ENCODE results near the gene UQCR11.

Gene UQCR11

GRCh38 chr19:1613808-1614570 lies 8.7 kb upstream of the UQCR11 start:
- DNase-seq: no peak

- no peak for DNase-seq
Measured at GRCh38 chr19:1613146-1613545, 7.9 kb upstream of the UQCR11 start.

- no peak for DNase-seq
Measured at GRCh38 chr19:1612114-1613086, 7.1 kb upstream of the UQCR11 start.

GRCh38 chr19:1611353-1611752 lies 6.1 kb upstream of the UQCR11 start:
- DNase-seq: no peak

- DNase-seq: no peak
Measured at GRCh38 chr19:1610579-1610978, 5.3 kb upstream of the UQCR11 start.

GRCh38 chr19:1609680-1610474 lies 4.6 kb upstream of the UQCR11 start:
- DNase-seq: no peak

- DNase-seq: peak; percentile 9
Measured at GRCh38 chr19:1609103-1609396, 3.8 kb upstream of the UQCR11 start.

- DNase-seq: no peak
Measured at GRCh38 chr19:1608359-1609102, 3.3 kb upstream of the UQCR11 start.

GRCh38 chr19:1606138-1606651 lies 933 bp upstream of the UQCR11 start:
- DNase-seq: no peak

- DNase-seq: peak; percentile 12
Measured at GRCh38 chr19:1602091-1602707, 3.1 kb downstream of the UQCR11 start.

- no peak for DNase-seq
Measured at GRCh38 chr19:1601613-1602064, 3.6 kb downstream of the UQCR11 start.

- no peak for DNase-seq
Measured at GRCh38 chr19:1599460-1599846, 5.8 kb downstream of the UQCR11 start.

- no peak for DNase-seq
Measured at GRCh38 chr19:1598777-1599459, 6.3 kb downstream of the UQCR11 start.

- no peak for DNase-seq
Measured at GRCh38 chr19:1593501-1593772, 11.8 kb downstream of the UQCR11 start.

- DNase-seq: peak; percentile 98
Measured at GRCh38 chr19:1592755-1593500, 12.3 kb downstream of the UQCR11 start, which contains the start of gene MBD3. Gene MBD3, minus strand, starts transcription at chr19:1592865. Its CDS starts 234 bp downstream, at chr19:1592631.

- DNase-seq: peak; percentile 95
Measured at GRCh38 chr19:1592024-1592754, 13.1 kb downstream of the UQCR11 start.

GRCh38 chr19:1591421-1592023 lies 13.7 kb downstream of the UQCR11 start:
- peak; percentile 71 for DNase-seq

- peak; percentile 33 for DNase-seq
Measured at GRCh38 chr19:1590641-1591397, 14.4 kb downstream of the UQCR11 start.

GRCh38 chr19:1587872-1588271 lies 17.4 kb downstream of the UQCR11 start:
- no peak for DNase-seq

Data from NCI-H69 (cell line).